Testis (tissue), 3 donors: ENCODE results near the gene LRP1B. TPM values are rescaled to one million over a fixed set of nuclear protein-coding genes. Genes with fewer than 3 reads are reported as not detected.

Source experiments
- DNase-seq: peaks from one replicate; pipeline ENCODE4 v3.0.0-alpha.2; 2019
- H3K27ac ChIP-seq, 2 donors: fragments of 200-600 bp; sonication (generic); one replicate each; pipeline ENCODE4 v1.5.1; 2019
- H3K27me3 ChIP-seq: fragments of 200-600 bp; sonication (generic); one replicate; pipeline ENCODE4 v1.5.1; 2019
- H3K36me3 ChIP-seq: fragments of 200-600 bp; sonication (generic); one replicate; pipeline ENCODE4 v1.5.1; 2017; ENCODE audit warnings: low read depth; ENCODE audit errors: missing control alignments
- H3K4me1 ChIP-seq: fragments of 200-600 bp; sonication (generic); one replicate; pipeline ENCODE4 v1.5.1; 2019
- H3K4me3 ChIP-seq, 2 donors: fragments of 200-600 bp; sonication (generic); one replicate each; pipeline ENCODE4 v1.5.1; 2017 to 2019
- H3K9me3 ChIP-seq: fragments of 200-600 bp; sonication (generic); one replicate; pipeline ENCODE4 v1.5.1; 2017
- CTCF ChIP-seq, 3 experiments: fragments of 450-650 bp in 2 of 3; fragments of 200-600 bp in 1 of 3; sonication (generic) in 1 of 3; IDR thresholded peaks; one replicate each; pipeline ENCODE4 v1.5.1; 2016 to 2019; ENCODE audit warnings: antibody characterized with exemption in 3 of 3, mild to moderate bottlenecking in 2 of 3, moderate library complexity in 1 of 3
- POLR2A ChIP-seq: fragments of 450-650 bp; IDR thresholded peaks from one replicate; pipeline ENCODE4 v1.6.1; 2017; ENCODE audit warnings: antibody characterized with exemption, mild to moderate bottlenecking, moderate library complexity
- WGBS, 2 donors: methylation state at CpG; one replicate each; pipeline ENCODE4 v1.1.5; 2018; 5-methylcytosine and 5-hydroxymethylcytosine counted together
- intact Hi-C: fragments of 100-400 bp; cut with DNase I; formaldehyde crosslinking; loops from one replicate; pipeline ENCODE4 v1.15.1; 2023; ENCODE audit warnings: low total_unique reads
- polyA plus RNA-seq: library from polyadenylated mRNA; stranded (reverse); fragments of 350-450 nt; fragmentation: Illumina TruSeq; extraction: RNeasy Lipid Tissue Mini Kit (QIAGEN cat#74804); gene quantifications from one replicate; pipeline ENCODE4 v1.2.3, GENCODE V29; 2014; ENCODE audit warnings: low read depth, low replicate concordance; ENCODE audit not compliant: insufficient read depth
- total RNA-seq, 2 donors: library from RNA; depleted of rRNA; stranded (reverse); fragments of >200 nt; gene quantifications; one replicate each; pipeline ENCODE4 v1.2.3, GENCODE V29; 2016

LRP1B gene
- total and polyA plus RNA-seq, 3 donors from 2014 or later, result 0.79 to 1.9 (median 0.84) TPM

- Histone ChIP-seq H3K9me3 (no peaks in the 10 kb centered on the region), H3K27ac (no peak overlapping the region), H3K36me3 (no peaks in the 10 kb centered on the region), H3K4me1 (no peaks in the 10 kb centered on the region), H3K4me3 (no peak overlapping the region), H3K27me3 (no peaks in the 10 kb centered on the region)
- TF ChIP-seq POLR2A (no peak), CTCF (IDR thresholded peaks at IDR 0.05) (no peak)
- DNase-seq, result no peak
- 83 to 89% methylated on average over 1 of the region's 1 CpG for WGBS, 2 donors
- intact Hi-C loops, result no loop called here
These were observed 65.7 kb downstream of the LRP1B start for GRCh38 chr2:142065156-142065555.

- Histone ChIP-seq H3K27me3 (no peaks in the 10 kb centered on the region), H3K9me3 (no peaks in the 10 kb centered on the region), H3K27ac (no peak overlapping the region), H3K4me1 (no peaks in the 10 kb centered on the region), H3K36me3 (no peaks in the 10 kb centered on the region), H3K4me3 (no peak overlapping the region)
- no peak for TF ChIP-seq POLR2A
- DNase-seq, result no peak
- 76 to 86% methylated on average over 1 of the region's 1 CpG for WGBS, 2 donors
- intact Hi-C loops, result no loop called here
These were observed 69.1 kb downstream of the LRP1B start for GRCh38 chr2:142061733-142062132.

- 81 to 86% methylated on average over 4 of the region's 4 CpGs for WGBS, 2 donors
- H3K27ac ChIP-seq, result no peak overlapping the region
- no peak for DNase-seq
- no peaks in the 10 kb centered on the region for H3K4me1 ChIP-seq
- intact Hi-C loops, result no loop called here
- TF ChIP-seq CTCF (IDR thresholded peaks at IDR 0.05) (no peak), POLR2A (no peak)
- H3K27me3 ChIP-seq, result no peaks in the 10 kb centered on the region
- no peak overlapping the region for H3K4me3 ChIP-seq
- H3K9me3 ChIP-seq, result no peaks in the 10 kb centered on the region
- H3K36me3 ChIP-seq, result no peaks in the 10 kb centered on the region
These were observed 72.7 kb downstream of the LRP1B start for GRCh38 chr2:142058149-142058548.

- intact Hi-C loops, result no loop called here
- DNase-seq, result no peak
- Histone ChIP-seq H3K27me3 (no peaks in the 10 kb centered on the region), H3K9me3 (no peaks in the 10 kb centered on the region), H3K27ac (no peak overlapping the region), H3K4me3 (no peak overlapping the region), H3K36me3 (no peaks in the 10 kb centered on the region), H3K4me1 (no peaks in the 10 kb centered on the region)
- TF ChIP-seq CTCF (IDR thresholded peaks at IDR 0.05) (no peak), POLR2A (no peak)
- 87 to 91% methylated on average over 3 of the region's 3 CpGs for WGBS, 2 donors
These were observed 74.0 kb downstream of the LRP1B start for GRCh38 chr2:142056784-142057183.

GRCh38 chr2:142052220-142052863, 78.5 kb downstream of the LRP1B start:
- 64% methylated on average over 5 of the region's 5 CpGs for WGBS, 2 donors
- intact Hi-C loops, result no loop called here
- no peak for TF ChIP-seq POLR2A
- no peak for TF ChIP-seq CTCF (IDR thresholded peaks at IDR 0.05)

More at GRCh38 chr2:142052220-142052863, 78.5 kb downstream of the LRP1B start:
- no peak overlapping the region for H3K4me3 ChIP-seq
- H3K4me1 ChIP-seq, result no peaks in the 10 kb centered on the region
- no peaks in the 10 kb centered on the region for H3K27me3 ChIP-seq
- H3K27ac ChIP-seq, result no peak overlapping the region
- no peak for DNase-seq
- no peaks in the 10 kb centered on the region for H3K9me3 ChIP-seq
- H3K36me3 ChIP-seq, result no peaks in the 10 kb centered on the region
